GM21576 (cell line): ENCODE results near the gene FBXW4.

Experiments used
- ATAC-seq: cut with Tn5 transposase; IDR thresholded peaks from one replicate; pipeline ENCODE4 v1.9.1; 2021; ENCODE audit warnings: mild to moderate bottlenecking, moderate library complexity; ENCODE audit not compliant: unreplicated experiment

Gene FBXW4

GRCh38 chr10:101569323-101569621 lies 125.7 kb downstream of the FBXW4 start:
- no peak for ATAC-seq

GRCh38 chr10:101568054-101568745 lies 126.8 kb downstream of the FBXW4 start:
- no peak for ATAC-seq

GRCh38 chr10:101567165-101568006 lies 127.6 kb downstream of the FBXW4 start:
- ATAC-seq, result no peak

GRCh38 chr10:101566333-101567164 lies 128.4 kb downstream of the FBXW4 start:
- ATAC-seq, result no peak

- ATAC-seq, result no peak
Measured at GRCh38 chr10:101565936-101566332, 129.0 kb downstream of the FBXW4 start.

- no peak for ATAC-seq
Measured at GRCh38 chr10:101565370-101565900, 129.5 kb downstream of the FBXW4 start.

GRCh38 chr10:101564490-101564991 lies 130.4 kb downstream of the FBXW4 start:
- no peak for ATAC-seq

- no peak for ATAC-seq
Measured at GRCh38 chr10:101563497-101564040, 131.4 kb downstream of the FBXW4 start.

- no peak for ATAC-seq
Measured at GRCh38 chr10:101563007-101563406, 132.0 kb downstream of the FBXW4 start.

- ATAC-seq, result no peak
Measured at GRCh38 chr10:101562231-101562630, 132.7 kb downstream of the FBXW4 start.

GRCh38 chr10:101561068-101561915 lies 133.7 kb downstream of the FBXW4 start:
- no peak for ATAC-seq
